ENCODE results near the gene CHN1. TPM values are rescaled to one million over a fixed set of nuclear protein-coding genes. Genes with fewer than 3 reads are reported as not detected.

CHN1 gene
- total RNA-seq, 1 donor from 2014 or later: 14.2 TPM

GRCh38 chr2:174764280-174765255 lies 240.6 kb downstream of the CHN1 start, which contains the start of gene CHRNA1:
TSS of gene CHRNA1 (minus strand) at chr2:174764472. CDS start at chr2:174764394, 78 bp downstream.
- Histone ChIP-seq H3K4me3 (no peak within 1 kb of the TSS), H3K27ac (replicated peaks) (no peak within 1 kb of the TSS), H3K4me1 (peaks cover 20% of the 10 kb centered on the region), H3K27me3 (ENCODE audit: low read depth) (no peaks in the 10 kb centered on the region), H3K9me3 (replicated peaks) (no peaks in the 10 kb centered on the region), H3K36me3 (no peaks in the 10 kb centered on the region)
- intact Hi-C loops (cut with micrococcal nuclease): no loop called here
- DNase-seq: no peak
- TF ChIP-seq CTCF (IDR thresholded peaks at IDR 0.05; ENCODE audit: borderline replicate concordance): no peak

GRCh38 chr2:174763780-174764179 lies 241.4 kb downstream of the CHN1 start:
- Histone ChIP-seq H3K27me3 (ENCODE audit: low read depth) (no peaks in the 10 kb centered on the region), H3K9me3 (replicated peaks) (no peaks in the 10 kb centered on the region), H3K36me3 (no peaks in the 10 kb centered on the region), H3K27ac (replicated peaks) (no peak overlapping the region), H3K4me1 (peaks cover 20% of the 10 kb centered on the region), H3K4me3 (no peak overlapping the region)
- no peak for DNase-seq
- intact Hi-C loops (cut with micrococcal nuclease): no loop called here
- TF ChIP-seq CTCF (IDR thresholded peaks at IDR 0.05; ENCODE audit: borderline replicate concordance): no peak

- Histone ChIP-seq H3K4me3 (no peak overlapping the region), H3K9me3 (replicated peaks) (no peaks in the 10 kb centered on the region), H3K36me3 (no peaks in the 10 kb centered on the region), H3K4me1 (peaks cover 20% of the 10 kb centered on the region), H3K27ac (replicated peaks) (no peak overlapping the region), H3K27me3 (ENCODE audit: low read depth) (no peaks in the 10 kb centered on the region)
- no peak for DNase-seq
- intact Hi-C loops (cut with micrococcal nuclease): no loop called here
- no peak for TF ChIP-seq CTCF (IDR thresholded peaks at IDR 0.05; ENCODE audit: borderline replicate concordance)
These were observed 242.7 kb downstream of the CHN1 start for GRCh38 chr2:174762464-174762863.

GRCh38 chr2:174761837-174762236 lies 243.3 kb downstream of the CHN1 start:
- intact Hi-C loops (cut with micrococcal nuclease): no loop called here
- no peak for TF ChIP-seq CTCF (IDR thresholded peaks at IDR 0.05; ENCODE audit: borderline replicate concordance)
- Histone ChIP-seq H3K36me3 (no peaks in the 10 kb centered on the region), H3K4me1 (peaks cover 20% of the 10 kb centered on the region), H3K27me3 (ENCODE audit: low read depth) (no peaks in the 10 kb centered on the region), H3K4me3 (no peak overlapping the region), H3K9me3 (replicated peaks) (no peaks in the 10 kb centered on the region), H3K27ac (replicated peaks) (no peak overlapping the region)
- DNase-seq: no peak

- intact Hi-C loops (cut with micrococcal nuclease): no loop called here
- no peaks in the 10 kb centered on the region for H3K9me3 ChIP-seq (replicated peaks)
- no peak overlapping the region for H3K4me3 ChIP-seq
- peaks cover 20% of the 10 kb centered on the region for H3K4me1 ChIP-seq
- TF ChIP-seq CTCF (IDR thresholded peaks at IDR 0.05; ENCODE audit: borderline replicate concordance): no peak
- no peak for DNase-seq
- no peak overlapping the region for H3K27ac ChIP-seq (replicated peaks)
- H3K27me3 ChIP-seq (ENCODE audit: low read depth): no peaks in the 10 kb centered on the region
- no peaks in the 10 kb centered on the region for H3K36me3 ChIP-seq
These were observed 244.2 kb downstream of the CHN1 start for GRCh38 chr2:174760845-174761473.

All from left ventricle myocardium inferior (tissue), 1 donor.